ENCODE results near the gene TPST2.

DNA sequence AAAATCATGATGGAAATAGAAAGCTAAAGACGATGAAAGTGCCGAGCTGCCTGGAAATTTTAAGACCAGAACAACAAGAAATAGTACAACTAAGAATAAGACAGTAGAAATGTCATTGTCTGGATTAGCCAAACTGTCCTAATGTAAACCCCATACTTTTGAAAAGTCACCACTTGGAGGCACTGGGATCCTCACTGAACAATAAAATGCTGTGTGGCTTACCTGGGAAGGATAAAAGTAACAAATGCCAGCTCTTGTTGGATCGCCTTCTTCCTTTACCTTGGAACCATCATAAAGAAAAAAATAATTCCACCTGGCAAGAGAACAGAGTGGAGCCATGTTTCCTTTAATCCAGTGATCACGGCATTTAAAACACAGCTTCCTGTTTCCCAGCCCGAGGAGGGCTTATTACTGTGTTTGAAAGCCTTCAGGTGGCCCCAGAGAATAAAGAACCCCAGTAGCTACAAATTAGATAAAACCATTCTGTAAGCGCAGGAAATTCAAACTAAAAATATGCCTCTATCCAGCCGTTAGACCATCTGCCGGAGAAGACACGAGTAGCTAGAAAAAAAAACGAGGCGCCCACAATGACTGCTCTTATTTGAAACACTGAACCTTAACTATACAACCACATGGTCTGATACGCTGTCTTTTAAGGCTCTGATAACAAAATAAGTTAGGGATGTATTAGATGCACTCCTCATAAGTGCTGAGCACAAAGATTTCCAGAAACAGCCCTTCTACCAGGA lies 110.7 kb downstream of the TPST2 start:
- TF ChIP-seq POLR2A (IDR thresholded peaks at IDR 0.05; ENCODE audit: borderline replicate concordance, extremely low read depth, insufficient read depth, insufficient read length) (no peak), SRF (IDR thresholded peaks at IDR 0.05; ENCODE audit: low read depth) (no peak), EZH2 (IDR thresholded peaks at IDR 0.05) (no peak), EGR1 (IDR thresholded peaks at IDR 0.05; ENCODE audit: low read depth) (no peak), MAX (IDR thresholded peaks at IDR 0.05) (no peak), ELF1 (IDR thresholded peaks at IDR 0.05; ENCODE audit: borderline replicate concordance, low read depth) (no peak), ZFX (IDR thresholded peaks at IDR 0.05) (no peak), ZBTB33 (IDR thresholded peaks at IDR 0.05; ENCODE audit: extremely low read depth, insufficient replicate concordance, low read length) (no peak), TCF7L2 (IDR thresholded peaks at IDR 0.05; ENCODE audit: borderline replicate concordance, extremely low read depth, insufficient read depth, insufficient read length) (no peak)
- TF ChIP-seq, protein P1, sequence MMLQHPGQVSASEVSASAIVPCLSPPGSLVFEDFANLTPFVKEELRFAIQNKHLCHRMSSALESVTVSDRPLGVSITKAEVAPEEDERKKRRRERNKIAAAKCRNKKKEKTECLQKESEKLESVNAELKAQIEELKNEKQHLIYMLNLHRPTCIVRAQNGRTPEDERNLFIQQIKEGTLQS (IDR thresholded peaks at IDR 0.05) = no peak
- TF ChIP-seq, protein P2, sequence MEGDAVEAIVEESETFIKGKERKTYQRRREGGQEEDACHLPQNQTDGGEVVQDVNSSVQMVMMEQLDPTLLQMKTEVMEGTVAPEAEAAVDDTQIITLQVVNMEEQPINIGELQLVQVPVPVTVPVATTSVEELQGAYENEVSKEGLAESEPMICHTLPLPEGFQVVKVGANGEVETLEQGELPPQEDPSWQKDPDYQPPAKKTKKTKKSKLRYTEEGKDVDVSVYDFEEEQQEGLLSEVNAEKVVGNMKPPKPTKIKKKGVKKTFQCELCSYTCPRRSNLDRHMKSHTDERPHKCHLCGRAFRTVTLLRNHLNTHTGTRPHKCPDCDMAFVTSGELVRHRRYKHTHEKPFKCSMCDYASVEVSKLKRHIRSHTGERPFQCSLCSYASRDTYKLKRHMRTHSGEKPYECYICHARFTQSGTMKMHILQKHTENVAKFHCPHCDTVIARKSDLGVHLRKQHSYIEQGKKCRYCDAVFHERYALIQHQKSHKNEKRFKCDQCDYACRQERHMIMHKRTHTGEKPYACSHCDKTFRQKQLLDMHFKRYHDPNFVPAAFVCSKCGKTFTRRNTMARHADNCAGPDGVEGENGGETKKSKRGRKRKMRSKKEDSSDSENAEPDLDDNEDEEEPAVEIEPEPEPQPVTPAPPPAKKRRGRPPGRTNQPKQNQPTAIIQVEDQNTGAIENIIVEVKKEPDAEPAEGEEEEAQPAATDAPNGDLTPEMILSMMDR (IDR thresholded peaks at IDR 0.05 in 2 of 3, conservative IDR thresholded peaks at IDR 0.05 in 1 of 3; ENCODE audit: borderline replicate concordance in 1 of 3, insufficient read depth in 1 of 3, low read depth in 2 of 3, low read length in 2 of 3) = no peak
- TF ChIP-seq, protein P3, sequence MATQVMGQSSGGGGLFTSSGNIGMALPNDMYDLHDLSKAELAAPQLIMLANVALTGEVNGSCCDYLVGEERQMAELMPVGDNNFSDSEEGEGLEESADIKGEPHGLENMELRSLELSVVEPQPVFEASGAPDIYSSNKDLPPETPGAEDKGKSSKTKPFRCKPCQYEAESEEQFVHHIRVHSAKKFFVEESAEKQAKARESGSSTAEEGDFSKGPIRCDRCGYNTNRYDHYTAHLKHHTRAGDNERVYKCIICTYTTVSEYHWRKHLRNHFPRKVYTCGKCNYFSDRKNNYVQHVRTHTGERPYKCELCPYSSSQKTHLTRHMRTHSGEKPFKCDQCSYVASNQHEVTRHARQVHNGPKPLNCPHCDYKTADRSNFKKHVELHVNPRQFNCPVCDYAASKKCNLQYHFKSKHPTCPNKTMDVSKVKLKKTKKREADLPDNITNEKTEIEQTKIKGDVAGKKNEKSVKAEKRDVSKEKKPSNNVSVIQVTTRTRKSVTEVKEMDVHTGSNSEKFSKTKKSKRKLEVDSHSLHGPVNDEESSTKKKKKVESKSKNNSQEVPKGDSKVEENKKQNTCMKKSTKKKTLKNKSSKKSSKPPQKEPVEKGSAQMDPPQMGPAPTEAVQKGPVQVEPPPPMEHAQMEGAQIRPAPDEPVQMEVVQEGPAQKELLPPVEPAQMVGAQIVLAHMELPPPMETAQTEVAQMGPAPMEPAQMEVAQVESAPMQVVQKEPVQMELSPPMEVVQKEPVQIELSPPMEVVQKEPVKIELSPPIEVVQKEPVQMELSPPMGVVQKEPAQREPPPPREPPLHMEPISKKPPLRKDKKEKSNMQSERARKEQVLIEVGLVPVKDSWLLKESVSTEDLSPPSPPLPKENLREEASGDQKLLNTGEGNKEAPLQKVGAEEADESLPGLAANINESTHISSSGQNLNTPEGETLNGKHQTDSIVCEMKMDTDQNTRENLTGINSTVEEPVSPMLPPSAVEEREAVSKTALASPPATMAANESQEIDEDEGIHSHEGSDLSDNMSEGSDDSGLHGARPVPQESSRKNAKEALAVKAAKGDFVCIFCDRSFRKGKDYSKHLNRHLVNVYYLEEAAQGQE (IDR thresholded peaks at IDR 0.05; ENCODE audit: low read depth) = no peak

Measured in HCT116 (cell line).